PFSK-1 (cell line): ENCODE measurements around the gene KIAA2012.

Experiments used
- FOXP2 ChIP-seq: optimal IDR thresholded peaks from 2 replicates; pipeline ENCODE3; 2011; ENCODE audit warnings: borderline replicate concordance, control low read depth, inconsistent platforms; ENCODE audit not compliant: insufficient read depth; ENCODE audit errors: extremely low read length, extremely low read depth
- POLR2AphosphoS5 ChIP-seq: IDR thresholded peaks from 2 replicates; pipeline ENCODE4 v1.6.1; 2012; ENCODE audit warnings: low read depth, mild to moderate bottlenecking, control low read depth, low read length, moderate library complexity
- REST ChIP-seq, 2 experiments: IDR thresholded peaks; 2 replicates each; pipeline versions ENCODE4 v1.6.1 to v1.8.0; 2011 to 2012; ENCODE audit warnings: low read depth in 2 of 2, low read length in 2 of 2, control low read depth in 1 of 2, inconsistent platforms in 1 of 2, mild to moderate bottlenecking in 1 of 2, moderate library complexity in 1 of 2; ENCODE audit not compliant: insufficient read depth in 1 of 2
- SIN3A ChIP-seq: IDR thresholded peaks from 2 replicates; pipeline ENCODE4 v1.6.1; 2012; ENCODE audit warnings: mild to moderate bottlenecking, low read length, moderate library complexity, borderline replicate concordance; ENCODE audit not compliant: insufficient read depth
- TAF1 ChIP-seq: IDR thresholded peaks from 2 replicates; pipeline ENCODE4 v1.6.1; 2012; ENCODE audit warnings: low read length, control low read depth, borderline replicate concordance; ENCODE audit not compliant: insufficient read depth

KIAA2012 gene

GRCh38 chr2:202026507-202026906 lies 46.5 kb upstream of the KIAA2012 start:
- TF ChIP-seq FOXP2 (no peak), POLR2AphosphoS5 (no peak), REST (IDR thresholded peaks at IDR 0.05; ENCODE audit: insufficient read depth in 1 of 2, low read depth in 2 of 2, low read length in 2 of 2) (no peak), SIN3A (no peak), TAF1 (no peak)

GRCh38 chr2:202030691-202031090 lies 42.4 kb upstream of the KIAA2012 start:
- no peak for TF ChIP-seq REST (IDR thresholded peaks at IDR 0.05; ENCODE audit: insufficient read depth in 1 of 2, low read depth in 2 of 2, low read length in 2 of 2)
- TF ChIP-seq TAF1 = no peak
- no peak for TF ChIP-seq FOXP2
- TF ChIP-seq POLR2AphosphoS5 = no peak
- TF ChIP-seq SIN3A = no peak

- TF ChIP-seq REST (IDR thresholded peaks at IDR 0.05; ENCODE audit: insufficient read depth in 1 of 2, low read depth in 2 of 2, low read length in 2 of 2) (no peak), TAF1 (no peak), SIN3A (no peak), FOXP2 (no peak)
Measured at GRCh38 chr2:202031246-202031951, 41.7 kb upstream of the KIAA2012 start.

- TF ChIP-seq TAF1 = no peak
- no peak; the same call in 1 of the 2 replicates for TF ChIP-seq POLR2AphosphoS5
- no peak for TF ChIP-seq FOXP2
- no peak for TF ChIP-seq REST (IDR thresholded peaks at IDR 0.05; ENCODE audit: insufficient read depth in 1 of 2, low read depth in 2 of 2, low read length in 2 of 2)
- TF ChIP-seq SIN3A = no peak
Measured at GRCh38 chr2:202032846-202033316, 40.2 kb upstream of the KIAA2012 start.
